Measurements from ENCODE around the gene PAPSS1.

PAPSS1 gene

DNA sequence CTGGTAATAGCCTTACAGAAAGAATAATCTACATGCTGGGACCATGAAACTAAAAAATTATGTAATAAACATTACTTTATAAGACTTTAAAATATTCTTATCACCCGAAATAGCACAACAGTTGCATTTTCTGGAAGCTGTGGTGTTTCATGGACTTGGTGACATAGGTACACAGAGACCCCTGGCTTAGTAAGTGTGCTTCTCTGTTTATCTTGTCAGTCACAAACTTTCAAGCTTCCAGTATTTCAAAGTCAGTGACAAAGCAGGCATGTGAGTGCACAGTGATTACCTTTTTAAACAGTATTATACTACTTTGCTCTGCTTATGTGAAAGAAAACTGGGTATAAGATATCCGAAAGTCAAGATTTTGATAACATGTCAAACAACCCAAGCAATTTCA lies 84.3 kb downstream of the PAPSS1 start:
- Histone ChIP-seq H4K20me1 (ENCODE audit: insufficient read depth, low read length) (no peaks in the 10 kb centered on the region), H3K4me3 (ENCODE audit: low read depth in 1 of 2, low read length in 2 of 2) (no peak overlapping the region), H3K4me1 (ENCODE audit: insufficient read depth, low read length) (no peaks in the 10 kb centered on the region), H3K79me2 (ENCODE audit: insufficient read depth, low read length) (no peaks in the 10 kb centered on the region), H3K27ac (ENCODE audit: low read length) (no peak overlapping the region), H3K36me3 (ENCODE audit: insufficient read depth, low read length) (peaks cover 4% of the 10 kb centered on the region; the same call in 1 of the 2 replicates), H3K9me3 (ENCODE audit: insufficient read depth, low read length, severe bottlenecking) (no peaks in the 10 kb centered on the region), H3K27me3 (ENCODE audit: insufficient read depth, low read length, poor library complexity) (no peaks in the 10 kb centered on the region), H3K4me2 (ENCODE audit: insufficient read depth, low read length) (no peak overlapping the region), H2AFZ (ENCODE audit: low read depth, low read length) (no peak overlapping the region), H3K9ac (ENCODE audit: low read depth, low read length) (no peak overlapping the region)
- TF ChIP-seq, protein P1, sequence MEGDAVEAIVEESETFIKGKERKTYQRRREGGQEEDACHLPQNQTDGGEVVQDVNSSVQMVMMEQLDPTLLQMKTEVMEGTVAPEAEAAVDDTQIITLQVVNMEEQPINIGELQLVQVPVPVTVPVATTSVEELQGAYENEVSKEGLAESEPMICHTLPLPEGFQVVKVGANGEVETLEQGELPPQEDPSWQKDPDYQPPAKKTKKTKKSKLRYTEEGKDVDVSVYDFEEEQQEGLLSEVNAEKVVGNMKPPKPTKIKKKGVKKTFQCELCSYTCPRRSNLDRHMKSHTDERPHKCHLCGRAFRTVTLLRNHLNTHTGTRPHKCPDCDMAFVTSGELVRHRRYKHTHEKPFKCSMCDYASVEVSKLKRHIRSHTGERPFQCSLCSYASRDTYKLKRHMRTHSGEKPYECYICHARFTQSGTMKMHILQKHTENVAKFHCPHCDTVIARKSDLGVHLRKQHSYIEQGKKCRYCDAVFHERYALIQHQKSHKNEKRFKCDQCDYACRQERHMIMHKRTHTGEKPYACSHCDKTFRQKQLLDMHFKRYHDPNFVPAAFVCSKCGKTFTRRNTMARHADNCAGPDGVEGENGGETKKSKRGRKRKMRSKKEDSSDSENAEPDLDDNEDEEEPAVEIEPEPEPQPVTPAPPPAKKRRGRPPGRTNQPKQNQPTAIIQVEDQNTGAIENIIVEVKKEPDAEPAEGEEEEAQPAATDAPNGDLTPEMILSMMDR (IDR thresholded peaks at IDR 0.05; ENCODE audit: borderline replicate concordance, extremely low read depth, low read length, poor library complexity, severe bottlenecking), result no peak
- TF ChIP-seq EZH2 (IDR thresholded peaks at IDR 0.05; ENCODE audit: borderline replicate concordance, low read depth, low read length, severe bottlenecking), result no peak
- no peak for DNase-seq
- no peak for ATAC-seq (ENCODE audit: insufficient read depth, low read depth)

DNA sequence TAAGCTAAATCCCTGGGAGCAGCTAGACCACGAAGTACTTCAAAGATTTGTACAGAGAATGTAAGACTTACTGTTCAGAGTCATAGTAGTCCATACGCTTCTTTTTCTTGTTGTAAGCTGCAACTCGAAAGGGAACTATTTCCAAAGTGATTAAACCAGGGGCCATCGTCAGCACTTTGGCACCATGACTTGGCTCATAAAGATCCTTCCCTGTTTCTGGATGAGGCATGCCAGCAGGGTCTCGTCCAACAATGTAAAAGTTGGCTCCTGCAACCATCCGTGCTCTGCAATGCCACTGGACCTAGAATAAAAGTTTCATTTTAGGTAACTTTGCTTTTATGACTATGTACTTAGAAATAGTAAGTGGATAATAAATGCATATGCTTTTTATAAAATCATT lies 88.5 kb downstream of the PAPSS1 start:
- peaks cover 7% of the 10 kb centered on the region; the same call in 1 of the 2 replicates for H3K36me3 ChIP-seq (ENCODE audit: insufficient read depth, low read length)
- no peaks in the 10 kb centered on the region for H3K79me2 ChIP-seq (ENCODE audit: insufficient read depth, low read length)
- no peak overlapping the region for H3K9ac ChIP-seq (ENCODE audit: low read depth, low read length)
- ATAC-seq (ENCODE audit: insufficient read depth, low read depth), result no peak
- no peaks in the 10 kb centered on the region for H3K4me1 ChIP-seq (ENCODE audit: insufficient read depth, low read length)
- no peaks in the 10 kb centered on the region for H3K9me3 ChIP-seq (ENCODE audit: insufficient read depth, low read length, severe bottlenecking)
- no peaks in the 10 kb centered on the region for H3K27me3 ChIP-seq (ENCODE audit: insufficient read depth, low read length, poor library complexity)
- no peak overlapping the region for H3K4me2 ChIP-seq (ENCODE audit: insufficient read depth, low read length)
- no peak overlapping the region for H2AFZ ChIP-seq (ENCODE audit: low read depth, low read length)
- H3K4me3 ChIP-seq (ENCODE audit: low read depth in 1 of 2, low read length in 2 of 2), result no peak overlapping the region
- no peaks in the 10 kb centered on the region for H4K20me1 ChIP-seq (ENCODE audit: insufficient read depth, low read length)
- H3K27ac ChIP-seq (ENCODE audit: low read length), result no peak overlapping the region
- TF ChIP-seq EZH2 (IDR thresholded peaks at IDR 0.05; ENCODE audit: borderline replicate concordance, low read depth, low read length, severe bottlenecking), result no peak
- TF ChIP-seq, protein P1 (IDR thresholded peaks at IDR 0.05; ENCODE audit: borderline replicate concordance, extremely low read depth, low read length, poor library complexity, severe bottlenecking), result no peak
- DNase-seq, result no peak

DNA sequence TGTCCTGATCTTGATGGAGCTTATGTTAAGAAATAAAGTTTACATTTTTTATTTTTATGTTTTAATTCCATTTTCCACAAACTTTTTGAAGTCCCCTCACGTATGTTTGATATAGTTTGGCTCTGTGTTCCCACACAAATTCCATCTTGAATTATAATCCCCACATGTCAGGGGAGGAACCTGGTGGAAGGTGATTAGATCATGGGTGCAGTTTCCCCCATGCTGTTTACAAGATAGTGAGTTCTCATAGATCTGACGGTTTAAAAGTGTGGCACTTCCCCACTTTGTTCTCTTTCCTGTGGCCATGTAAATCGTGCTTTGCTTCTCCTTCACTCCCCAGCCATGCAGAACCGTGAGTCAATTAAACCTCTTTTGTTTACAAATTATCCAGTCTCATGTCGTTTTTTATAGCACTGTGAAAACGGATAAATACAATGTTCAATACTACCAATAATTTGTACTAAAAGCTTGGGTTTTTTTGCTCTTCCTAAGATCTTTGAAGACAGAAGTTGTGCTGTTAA lies 89.8 kb downstream of the PAPSS1 start:
- H3K36me3 ChIP-seq (ENCODE audit: insufficient read depth, low read length), result peaks cover 7% of the 10 kb centered on the region; the same call in 1 of the 2 replicates
- no peaks in the 10 kb centered on the region for H3K27me3 ChIP-seq (ENCODE audit: insufficient read depth, low read length, poor library complexity)
- H3K27ac ChIP-seq (ENCODE audit: low read length), result no peak overlapping the region
- no peak overlapping the region for H2AFZ ChIP-seq (ENCODE audit: low read depth, low read length)
- TF ChIP-seq, protein P1 (IDR thresholded peaks at IDR 0.05; ENCODE audit: borderline replicate concordance, extremely low read depth, low read length, poor library complexity, severe bottlenecking), result no peak
- TF ChIP-seq EZH2 (IDR thresholded peaks at IDR 0.05; ENCODE audit: borderline replicate concordance, low read depth, low read length, severe bottlenecking), result no peak
- H4K20me1 ChIP-seq (ENCODE audit: insufficient read depth, low read length), result no peaks in the 10 kb centered on the region
- H3K9me3 ChIP-seq (ENCODE audit: insufficient read depth, low read length, severe bottlenecking), result no peaks in the 10 kb centered on the region
- H3K4me3 ChIP-seq (ENCODE audit: low read depth in 1 of 2, low read length in 2 of 2), result no peak overlapping the region
- H3K4me2 ChIP-seq (ENCODE audit: insufficient read depth, low read length), result no peak overlapping the region
- ATAC-seq (ENCODE audit: insufficient read depth, low read depth) (no peak), DNase-seq (no peak)
- no peaks in the 10 kb centered on the region for H3K79me2 ChIP-seq (ENCODE audit: insufficient read depth, low read length)
- no peak overlapping the region for H3K9ac ChIP-seq (ENCODE audit: low read depth, low read length)
- no peaks in the 10 kb centered on the region for H3K4me1 ChIP-seq (ENCODE audit: insufficient read depth, low read length)

All from DND-41 (cell line).